A172 (cell line): ENCODE results near the gene SCUBE1. TPM values are rescaled to one million over a fixed set of nuclear protein-coding genes. Genes with fewer than 3 reads are reported as not detected.

Experiments
- DNase-seq: peaks from one replicate; pipeline ENCODE4 v3.0.0-alpha.2; 2015; ENCODE audit warnings: low spot score
- total RNA-seq: library from RNA; depleted of rRNA; stranded (reverse); fragments of >200 nt; shearing (Covaris generic); gene quantifications from 2 replicates; pipeline ENCODE4 v1.2.3, GENCODE V29; 2014; rRNA removed

SCUBE1 gene
- total RNA-seq: not detected in 2 replicates

DNA sequence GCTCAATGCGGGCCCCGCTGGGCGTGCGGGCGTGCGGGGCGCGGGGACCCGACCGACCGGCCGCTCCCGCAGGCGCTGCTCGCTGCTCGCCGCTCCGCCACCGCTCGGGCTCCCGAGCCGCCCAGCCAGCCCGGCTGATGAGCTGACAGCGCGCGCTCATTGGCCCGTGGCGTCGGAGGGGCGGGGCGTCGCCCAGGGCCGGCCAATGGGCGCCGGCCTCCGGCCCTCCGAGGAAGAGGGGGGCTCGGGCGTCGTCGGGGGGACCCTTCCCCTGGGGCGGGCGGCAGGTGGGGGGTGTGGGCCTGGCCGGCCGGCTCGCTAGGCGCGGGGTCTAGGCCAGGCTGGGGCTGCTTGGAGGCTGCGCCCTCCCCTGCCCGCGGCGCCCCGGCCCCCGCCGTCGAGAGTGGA is at the start of gene SCUBE1:
SCUBE1 (minus strand) TSS at position 111 of the 408 bp plus-strand sequence. CDS start 111 bp downstream, outside the sequence.
- no peak for DNase-seq

DNA sequence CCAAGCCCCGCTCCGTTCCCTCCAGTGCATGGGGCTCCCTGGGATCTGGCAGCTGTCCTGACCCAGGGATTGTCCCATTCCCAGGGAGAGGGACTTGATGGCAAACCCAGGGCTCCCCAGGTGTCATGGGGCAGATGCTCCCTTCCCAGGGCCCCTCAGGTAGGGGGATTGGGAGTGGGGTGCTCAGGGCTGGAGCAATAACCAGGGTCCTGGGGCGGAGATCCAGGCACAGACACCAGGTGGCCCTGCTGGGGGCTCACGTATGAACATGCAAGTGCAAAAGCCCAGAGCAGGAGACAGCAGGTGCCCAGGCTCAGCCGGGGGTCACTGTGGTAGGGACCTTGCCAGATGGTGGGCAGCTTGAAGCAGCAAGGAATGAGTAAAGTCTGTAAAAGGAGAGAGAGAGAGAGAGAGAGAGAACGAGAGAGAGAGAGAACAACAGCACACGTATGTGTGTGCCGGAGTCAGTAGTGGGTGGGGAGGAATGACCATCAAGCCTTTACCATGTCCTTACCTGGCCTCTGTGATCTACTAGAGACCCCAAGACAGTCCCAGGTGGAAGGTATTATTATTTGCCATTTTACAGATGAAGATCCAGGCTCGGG is 49.3 kb upstream of the SCUBE1 start:
- no peak for DNase-seq

DNA sequence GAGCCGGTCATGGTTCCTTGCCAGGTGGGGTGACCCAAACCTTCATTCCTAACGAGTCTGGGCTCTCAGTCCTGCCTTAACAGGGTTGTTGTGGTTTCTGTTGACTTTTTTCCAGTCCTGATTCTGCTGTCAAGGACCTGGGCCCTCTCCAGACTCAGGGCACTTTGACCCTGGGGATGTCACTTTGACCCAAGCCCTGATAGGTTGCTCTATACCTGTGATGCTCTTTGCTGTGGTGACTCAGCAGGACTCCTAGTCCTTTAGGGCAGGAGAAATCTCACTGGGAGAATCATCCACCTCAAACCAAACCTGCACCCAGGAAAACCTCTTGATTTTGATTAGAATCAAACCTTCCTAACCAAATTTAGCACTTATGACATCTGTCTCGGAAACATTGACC is 48.1 kb upstream of the SCUBE1 start:
- no peak for DNase-seq

DNA sequence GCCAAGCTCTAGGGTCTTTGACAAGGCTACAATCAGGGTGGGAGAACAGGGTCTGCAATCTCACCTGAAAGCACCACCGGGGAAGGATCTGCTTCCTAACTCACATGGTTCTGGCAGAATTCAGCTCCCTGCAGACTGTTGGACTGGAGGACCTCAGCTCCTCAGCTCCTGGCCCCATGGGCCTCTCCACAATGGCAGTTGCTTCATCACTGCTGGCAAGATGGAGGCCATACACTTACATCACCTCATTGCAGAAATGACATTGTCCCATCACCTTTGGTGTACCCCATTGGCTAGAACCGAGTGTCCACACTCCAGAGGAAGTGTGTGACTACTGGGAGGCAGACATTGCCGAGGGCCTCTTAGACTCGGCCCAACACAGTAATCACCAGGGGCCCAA is 47.7 kb upstream of the SCUBE1 start:
- no peak for DNase-seq

DNA sequence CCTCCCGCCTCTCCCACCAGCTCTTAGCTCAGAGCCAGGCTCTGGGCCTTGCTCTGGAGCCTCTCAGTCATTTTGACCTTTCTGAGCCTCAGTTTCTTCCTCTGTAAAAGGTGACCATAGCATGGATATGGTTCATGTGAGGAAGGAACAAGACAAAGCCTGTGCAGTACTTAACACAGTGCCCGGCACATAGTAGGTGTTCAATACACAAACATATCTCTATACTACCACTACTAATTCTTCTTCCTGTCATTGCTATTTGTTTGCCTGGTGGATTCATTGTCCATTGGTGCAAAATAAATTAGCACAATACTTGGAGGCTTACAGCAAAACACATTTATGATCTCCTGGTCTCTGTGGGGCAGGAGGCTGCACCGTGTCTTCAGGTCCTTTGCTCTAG is 47.0 kb upstream of the SCUBE1 start:
- no peak for DNase-seq

DNA sequence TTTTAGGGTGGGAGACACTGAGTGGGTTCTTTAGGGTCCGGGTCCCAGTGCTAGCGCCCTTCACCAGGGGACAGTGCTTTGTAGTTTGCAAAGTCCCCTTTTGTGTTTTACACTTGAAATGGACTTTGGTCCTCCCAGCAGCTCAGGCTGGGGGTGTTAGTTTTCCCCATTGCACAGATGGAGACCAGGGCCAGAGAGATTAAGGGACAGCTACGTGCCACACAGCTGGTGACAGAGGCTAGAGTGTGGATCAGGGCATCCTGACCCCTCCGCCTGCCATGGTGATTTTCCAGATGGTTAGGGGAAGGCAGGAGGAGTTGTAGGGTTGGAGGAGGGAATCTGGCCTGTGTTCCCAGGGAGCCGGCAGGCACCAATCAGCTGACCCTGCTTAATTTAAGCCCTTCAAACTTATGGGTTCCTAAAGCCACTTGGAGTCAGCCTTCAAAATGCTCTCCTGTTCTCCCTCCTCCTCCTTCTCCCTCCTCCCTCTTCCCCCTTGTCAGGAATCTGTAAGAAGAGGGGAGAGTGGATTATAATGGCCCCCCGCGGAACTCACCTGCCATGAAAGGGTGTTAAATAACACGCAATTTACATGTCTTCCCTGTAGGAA is 46.2 kb upstream of the SCUBE1 start:
- DNase-seq: no peak

DNA sequence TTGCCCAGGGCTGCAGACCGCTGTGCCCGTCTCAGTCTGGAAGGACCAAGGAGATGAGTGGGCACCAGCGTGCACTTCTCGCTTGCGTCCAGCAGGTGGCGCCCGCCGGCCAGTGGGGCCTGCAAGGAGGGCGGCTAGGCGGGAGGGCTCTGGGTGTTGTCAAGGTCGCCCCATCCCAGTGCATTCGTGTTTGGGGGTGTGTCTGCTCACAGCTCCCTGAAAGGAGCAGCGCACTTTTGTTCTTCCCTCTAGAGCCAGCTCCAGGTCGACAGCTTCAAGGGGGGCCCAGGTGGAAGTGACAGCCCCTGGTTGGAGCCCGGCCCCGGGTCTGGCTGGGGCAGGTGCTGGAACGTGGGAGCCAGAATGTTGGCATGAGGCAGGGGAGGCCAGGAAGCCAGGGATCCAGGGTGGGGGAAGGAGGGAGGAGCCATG is 45.3 kb upstream of the SCUBE1 start:
- DNase-seq: peak; percentile 35

DNA sequence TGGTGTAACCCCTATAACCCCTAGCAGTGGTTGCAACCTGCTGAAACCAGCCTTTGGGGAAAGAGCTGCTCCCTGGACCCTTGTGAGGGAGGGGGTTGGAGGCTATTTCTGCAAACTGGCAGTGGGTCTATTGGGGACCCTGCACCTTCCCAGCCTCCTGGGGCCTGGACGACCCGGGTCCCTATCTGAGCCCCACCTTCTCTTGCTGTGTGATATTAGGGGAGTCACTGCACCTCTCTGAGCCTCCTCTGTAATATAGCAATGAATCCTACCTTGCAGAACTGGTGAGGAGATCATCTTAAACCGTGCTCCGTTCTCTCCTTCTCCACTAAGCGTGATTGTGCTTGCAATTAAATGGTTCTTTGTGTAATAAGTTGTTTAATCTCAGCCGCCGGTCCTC is 44.6 kb upstream of the SCUBE1 start:
- DNase-seq: no peak

DNA sequence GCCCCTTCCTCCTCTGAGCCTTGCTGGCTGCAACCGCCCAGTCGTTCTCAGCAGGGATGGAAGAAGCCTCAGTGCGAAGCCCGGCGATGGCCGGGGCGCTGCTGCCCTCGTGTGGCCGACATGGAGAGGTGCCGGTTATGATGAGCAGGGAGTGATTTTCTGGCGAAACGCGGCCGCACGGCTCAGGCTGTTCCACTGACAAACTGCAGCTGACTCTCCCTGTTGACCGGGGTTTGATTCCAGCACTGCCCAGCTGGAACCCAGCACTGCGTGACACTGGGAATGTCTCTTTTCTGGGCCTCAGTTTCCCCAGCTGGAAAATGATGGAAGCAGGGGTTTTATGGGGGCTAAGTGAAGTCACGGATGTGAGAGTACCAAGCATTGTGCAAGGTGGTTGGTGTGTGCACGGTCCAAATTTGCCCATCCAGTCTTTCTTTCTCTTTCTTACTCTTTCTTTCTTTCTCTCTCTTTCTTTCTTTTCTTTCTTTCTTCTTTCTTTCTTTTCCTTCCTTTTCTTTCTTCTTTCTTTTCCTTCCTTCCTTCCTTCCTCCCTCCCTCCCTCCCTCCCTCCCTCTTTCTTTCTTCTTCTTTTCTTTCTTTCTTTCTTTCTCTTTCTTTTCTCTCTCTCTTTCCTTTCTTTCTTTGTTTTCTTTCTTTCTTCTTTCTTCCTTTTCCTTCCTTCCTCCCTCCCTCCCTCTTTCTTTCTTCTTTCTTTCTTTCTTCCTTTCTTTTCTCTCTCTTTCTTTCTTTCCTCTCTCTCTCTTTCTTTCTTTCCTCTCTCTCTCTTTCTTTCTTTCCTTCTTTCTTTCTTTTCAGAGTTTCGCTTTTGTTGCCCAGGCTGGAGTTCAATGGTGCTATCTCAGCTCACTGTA is 42.8 kb upstream of the SCUBE1 start:
- peak; percentile 36 for DNase-seq

DNA sequence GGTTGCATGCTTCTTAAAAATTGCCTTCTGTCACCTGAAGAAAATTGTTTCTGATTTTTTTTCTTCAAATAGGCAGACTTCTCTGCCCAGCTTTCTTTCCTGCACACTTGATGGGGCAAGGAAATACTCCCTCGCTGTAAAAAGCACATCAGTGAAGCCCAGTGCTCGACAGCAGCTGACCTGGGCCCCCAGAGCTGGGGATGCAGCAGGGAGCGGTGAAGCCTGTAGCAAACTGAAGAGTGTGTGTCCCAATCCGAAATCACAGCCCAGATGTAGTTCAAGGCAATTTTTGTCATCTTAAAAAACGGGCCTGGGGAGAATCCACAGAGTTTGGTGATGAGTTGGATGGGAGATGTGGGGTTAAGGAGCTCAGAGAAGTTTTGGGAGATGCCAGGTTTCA is 41.7 kb upstream of the SCUBE1 start:
- no peak for DNase-seq

DNA sequence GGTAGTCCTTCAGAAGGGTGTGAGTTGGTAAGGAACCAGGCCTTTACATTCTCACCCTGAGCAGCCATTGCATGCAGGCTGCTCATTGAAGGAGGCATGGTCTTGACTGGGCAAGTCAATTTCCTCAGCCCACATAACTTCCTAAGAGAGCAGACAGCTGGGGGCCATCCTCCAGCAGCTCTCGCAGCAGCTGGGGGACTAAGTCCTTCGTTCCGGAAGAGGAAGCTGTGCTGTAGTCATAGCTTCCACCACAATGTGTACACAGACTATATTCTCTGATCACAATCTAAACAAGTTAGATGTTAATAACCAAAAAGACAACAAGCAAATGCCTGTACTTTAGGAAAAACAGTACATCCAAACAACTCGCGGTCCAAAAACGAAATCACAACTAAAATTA is 38.5 kb upstream of the SCUBE1 start:
- DNase-seq: no peak

DNA sequence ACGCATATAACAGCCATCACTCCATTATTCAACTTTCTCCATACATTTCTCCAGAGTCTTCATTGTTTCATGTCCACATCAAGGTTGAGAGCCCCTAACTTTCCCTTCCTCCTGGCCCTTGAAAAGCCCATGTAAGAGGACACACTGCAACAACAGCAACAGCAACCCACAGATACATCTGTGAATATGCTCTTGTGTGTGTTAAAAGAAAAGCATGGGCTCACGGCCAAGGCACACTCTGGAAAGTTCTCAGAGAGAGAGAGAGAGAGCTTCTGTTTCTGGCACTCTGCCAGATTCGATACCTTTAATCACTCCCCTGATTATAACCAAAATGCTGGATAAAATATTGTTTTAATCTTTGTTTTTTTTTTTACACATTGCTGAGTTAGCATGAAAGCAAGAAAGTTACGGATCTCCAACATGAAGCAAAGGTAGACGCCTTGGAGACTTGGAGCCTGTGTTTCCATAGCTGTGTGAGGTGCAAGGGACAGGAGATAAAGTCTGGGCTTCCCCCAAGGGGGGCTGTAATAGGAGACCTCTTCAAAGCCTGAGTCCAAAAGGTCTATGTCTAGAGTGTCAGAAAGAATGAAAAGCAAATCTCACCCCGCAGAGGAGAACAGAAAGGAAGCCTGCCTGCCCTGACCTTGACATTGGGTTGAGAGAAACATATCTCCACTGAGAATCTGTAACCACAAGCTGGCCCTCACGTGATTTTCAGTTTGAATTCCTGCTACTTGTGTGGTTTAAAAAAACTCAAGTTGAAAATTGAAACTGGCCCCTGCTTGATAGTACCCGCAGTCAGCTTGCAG is 34.9 kb upstream of the SCUBE1 start:
- DNase-seq: no peak

DNA sequence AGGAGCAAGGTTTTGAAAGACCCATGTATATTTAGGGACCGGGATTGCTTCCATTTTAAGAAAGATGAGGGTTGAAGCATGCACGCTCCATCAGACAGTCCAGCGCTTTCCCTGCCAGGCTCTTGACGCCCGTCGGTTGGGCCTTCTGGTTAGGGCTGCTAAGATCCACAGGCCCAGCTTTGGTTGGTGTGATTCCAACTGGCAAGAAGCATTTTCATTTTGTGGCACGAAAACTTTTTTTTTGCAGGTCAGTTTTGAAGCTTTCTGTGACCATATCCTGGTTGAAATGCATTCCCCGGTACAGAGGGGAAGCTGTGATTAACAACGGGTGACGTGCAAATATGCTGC is 34.4 kb upstream of the SCUBE1 start:
- no peak for DNase-seq

DNA sequence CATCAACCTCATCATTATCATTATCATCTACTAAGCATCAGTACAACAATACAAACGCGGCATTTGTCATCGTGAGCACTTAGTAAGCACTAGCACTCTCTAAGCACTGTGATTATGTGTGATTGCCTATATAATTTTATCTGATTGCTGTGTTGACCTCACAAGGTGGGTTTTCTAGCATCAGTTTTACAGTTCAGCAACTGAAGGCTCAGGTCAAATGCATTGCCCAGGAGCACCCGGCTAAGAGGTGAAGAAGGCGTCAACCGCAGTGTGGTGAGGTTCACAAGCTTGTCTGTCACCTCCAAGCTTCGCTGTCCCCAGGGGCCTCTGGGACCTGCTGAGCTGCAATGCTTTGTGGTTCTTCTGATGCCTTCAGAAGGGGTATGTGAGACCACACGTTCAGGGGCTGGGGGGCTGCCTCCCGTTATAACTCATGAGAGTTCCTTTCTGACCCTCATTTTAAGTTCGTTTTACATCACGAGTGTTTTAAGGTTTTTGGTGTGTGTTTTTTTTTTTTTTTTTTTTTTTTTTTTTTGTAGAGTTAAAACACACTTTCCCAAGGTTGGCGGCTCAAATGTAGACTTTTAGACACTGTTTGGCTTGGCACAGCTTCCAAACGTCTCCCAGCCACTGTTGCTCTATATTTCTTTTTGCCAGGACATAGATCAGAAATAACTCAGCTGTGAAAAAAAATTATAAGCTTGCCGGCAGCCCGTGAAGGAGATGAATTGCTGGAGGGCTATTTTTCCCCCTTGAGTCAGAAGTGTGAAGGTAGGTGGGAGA is 33.8 kb upstream of the SCUBE1 start:
- no peak for DNase-seq

DNA sequence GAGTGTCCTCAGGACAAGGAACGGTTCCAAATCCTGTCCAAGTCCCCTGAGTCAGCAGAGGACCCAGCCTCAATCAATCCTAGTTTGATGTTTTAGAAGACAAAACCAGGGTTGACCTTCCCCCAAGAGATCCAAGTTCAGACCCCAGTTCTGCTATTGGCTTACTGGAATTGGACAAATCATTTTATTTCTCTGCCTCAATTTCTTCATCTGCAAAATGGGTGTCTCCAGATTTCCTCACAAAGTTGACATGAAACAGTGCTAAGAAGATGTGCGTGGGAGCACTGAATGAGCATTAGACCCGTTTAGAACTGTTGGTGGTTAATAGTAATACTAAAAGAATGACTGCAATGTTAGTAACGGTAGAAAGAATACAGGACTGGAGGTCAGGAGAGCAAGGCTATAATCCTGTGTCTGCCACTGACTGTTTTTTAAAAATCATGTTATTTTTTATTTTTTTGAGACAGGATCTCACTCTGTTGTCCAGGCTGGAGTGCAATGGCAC is 32.8 kb upstream of the SCUBE1 start:
- DNase-seq: no peak

DNA sequence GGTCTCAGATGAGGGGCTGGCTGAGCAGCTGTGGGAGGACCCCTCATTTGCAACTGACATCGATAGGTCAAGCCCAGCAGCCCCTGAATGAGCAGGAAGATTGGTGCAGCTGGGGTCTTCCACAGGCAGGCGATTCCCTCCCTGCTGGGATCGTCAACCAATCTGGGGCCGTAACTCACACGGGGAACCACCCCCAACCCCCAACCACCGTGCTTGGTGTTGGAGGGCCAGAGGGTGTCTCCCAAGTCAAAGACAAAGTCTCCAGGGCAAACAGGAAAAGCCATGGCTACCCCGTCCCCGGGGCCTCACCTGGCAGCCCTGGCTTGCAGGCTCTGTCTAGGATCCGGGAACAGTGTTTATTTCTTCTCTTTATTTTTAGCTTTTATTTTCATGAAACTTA is 26.9 kb upstream of the SCUBE1 start:
- DNase-seq: no peak

DNA sequence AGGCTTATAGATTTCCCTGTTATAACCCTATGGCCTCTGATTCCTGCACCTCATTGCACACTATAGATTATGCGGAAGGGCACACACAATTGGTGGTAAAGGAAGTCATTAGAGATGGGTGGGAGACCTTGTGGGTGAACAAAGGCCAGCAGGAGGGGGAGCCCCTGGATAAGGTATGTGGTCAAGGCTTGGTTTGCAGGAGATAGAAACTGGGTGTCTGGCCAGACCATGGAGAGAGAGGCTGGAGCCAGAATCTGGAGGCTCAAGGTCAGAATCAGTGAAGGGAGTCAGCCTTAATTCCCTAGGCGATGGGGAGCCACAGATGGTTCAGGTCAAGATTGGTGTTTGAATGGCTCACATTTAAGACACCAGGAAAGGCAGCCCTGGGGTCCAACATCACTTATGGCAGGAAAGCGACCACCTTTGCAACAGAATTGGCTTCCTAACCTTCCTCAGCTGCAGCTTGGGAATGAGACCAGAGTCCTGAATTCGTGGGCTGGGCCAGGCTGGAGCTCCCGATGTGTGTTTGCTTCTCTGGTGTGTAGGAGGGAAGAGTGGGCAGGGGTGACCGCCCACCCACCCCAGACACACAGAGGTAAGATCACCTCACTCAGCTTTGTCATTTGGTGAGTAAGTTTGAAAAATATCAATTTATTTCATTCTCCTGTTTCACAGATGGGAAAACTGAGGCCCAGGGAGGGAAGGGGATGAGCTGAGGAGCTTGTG is 22.7 kb upstream of the SCUBE1 start:
- DNase-seq: no peak

DNA sequence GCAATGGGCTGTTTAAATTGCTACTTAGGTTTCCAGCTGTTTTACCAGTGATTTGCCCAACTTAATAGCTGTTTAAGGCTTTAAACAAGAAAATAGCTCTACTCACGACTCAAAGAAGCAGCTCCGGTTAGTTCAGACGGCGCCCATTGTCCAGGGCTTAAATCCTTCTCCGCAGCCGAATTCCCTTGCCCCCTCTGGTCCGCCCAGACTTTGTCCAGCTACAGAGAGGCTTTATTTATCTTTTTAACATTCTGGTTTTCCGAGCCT is 20.9 kb upstream of the SCUBE1 start:
- no peak for DNase-seq

DNA sequence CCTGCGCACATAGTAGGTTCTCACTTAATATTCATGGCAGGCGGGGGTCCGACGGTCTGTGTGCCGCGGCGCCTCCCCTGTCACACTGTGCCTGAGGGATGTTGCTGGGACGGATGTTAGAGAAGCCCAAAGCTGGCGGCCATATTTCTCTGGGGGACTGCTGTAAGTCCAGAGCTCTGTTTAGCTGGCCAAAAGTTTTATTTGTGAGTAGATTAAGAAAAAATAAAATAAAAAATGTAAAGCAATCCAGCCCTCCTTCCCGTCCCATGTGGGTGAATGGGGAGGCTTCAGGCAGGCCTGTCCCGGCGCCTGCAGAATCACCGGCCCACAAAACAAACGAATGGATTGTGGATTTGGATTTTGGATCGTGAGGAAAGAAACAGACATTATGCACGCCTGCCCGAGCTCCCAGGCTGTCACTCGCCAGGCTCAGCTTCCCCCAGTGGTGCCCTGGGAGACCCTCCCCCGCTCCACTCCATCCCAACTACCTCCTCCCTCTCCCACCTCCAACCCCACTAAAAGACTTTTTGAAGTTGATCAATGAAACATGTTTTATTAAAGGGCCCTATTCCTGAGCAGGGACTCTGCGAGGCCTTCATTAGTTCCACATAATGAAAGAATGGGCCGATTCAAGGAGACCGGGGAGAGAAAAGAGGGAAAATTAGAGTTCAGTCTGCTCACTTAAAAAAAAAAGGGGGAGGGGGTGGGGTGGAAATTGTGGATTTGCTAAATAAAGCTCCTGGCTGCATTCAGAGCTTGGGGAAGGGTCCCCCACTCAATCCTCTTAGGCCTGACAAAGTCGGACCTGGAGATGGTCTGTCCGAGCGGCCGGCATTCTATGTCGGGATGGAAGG is 20.4 kb upstream of the SCUBE1 start:
- DNase-seq: no peak

DNA sequence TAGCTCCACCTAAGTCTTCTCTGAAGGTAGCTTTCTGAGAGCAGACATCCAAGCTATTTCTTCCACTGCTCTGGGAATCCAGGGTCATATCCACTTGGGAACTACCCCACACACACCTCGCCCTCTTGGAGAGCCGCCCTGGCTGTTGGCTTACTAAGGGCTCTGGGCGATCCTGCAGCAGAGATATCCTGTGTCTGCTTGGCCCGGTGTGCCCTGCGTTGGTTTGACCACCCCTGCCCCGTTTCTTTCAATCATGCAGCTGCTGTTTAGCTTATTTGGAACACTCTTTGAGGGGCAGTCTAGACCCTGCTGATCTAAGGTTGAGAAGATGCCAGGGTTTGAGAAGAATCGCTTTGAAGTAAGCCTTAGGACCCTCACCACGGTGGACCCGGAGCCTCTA is 17.4 kb upstream of the SCUBE1 start:
- no peak for DNase-seq
